Psoas muscle (tissue), 8 donors: ENCODE results near the gene C16orf82. TPM values are rescaled to one million over a fixed set of nuclear protein-coding genes. Genes with fewer than 3 reads are reported as not detected.
A peak's percentile ranks its signal among the peaks of the same experiment; 100 is the strongest.

Experiments
- ATAC-seq, 4 donors: fragments of 200-7000 bp; cut with Tn5 transposase; one replicate each; pipeline ENCODE4 v1.9.1; 2020; ENCODE audit warnings: moderate library complexity in 3 of 4, mild to moderate bottlenecking in 2 of 4
- DNase-seq, 2 donors: peaks; one replicate each; pipeline ENCODE4 v3.0.0-alpha.2; 2020
- H3K27ac ChIP-seq: fragments of 200-600 bp; one replicate; pipeline ENCODE4 v1.8.0; 2022
- H3K27me3 ChIP-seq, 3 donors: fragments of 200-600 bp in 1 of 3; one replicate each; pipeline versions ENCODE4 v1.6.1 to v1.8.0; 2013 to 2022; ENCODE audit warnings: low read length in 2 of 3, mild to moderate bottlenecking in 2 of 3, moderate library complexity in 1 of 3; ENCODE audit not compliant: insufficient read depth in 3 of 3
- H3K36me3 ChIP-seq, 2 donors: fragments of 200-600 bp in 1 of 2; one replicate each; pipeline versions ENCODE4 v1.6.1 to v1.8.0; 2013 to 2022; ENCODE audit warnings: low read depth in 1 of 2, mild to moderate bottlenecking in 1 of 2, moderate library complexity in 1 of 2; ENCODE audit not compliant: insufficient read depth in 1 of 2
- H3K4me1 ChIP-seq: fragments of 200-600 bp; one replicate; pipeline ENCODE4 v1.8.0; 2022
- H3K4me3 ChIP-seq: fragments of 200-600 bp; one replicate; pipeline ENCODE4 v1.8.0; 2022; ENCODE audit warnings: mild to moderate bottlenecking
- H3K9me3 ChIP-seq: fragments of 200-600 bp; one replicate; pipeline ENCODE4 v1.8.0; 2022
- CTCF ChIP-seq: fragments of 200-600 bp; IDR thresholded peaks from one replicate; pipeline ENCODE4 v1.8.0; 2022; ENCODE audit warnings: antibody characterized with exemption
- WGBS, 3 donors: extraction: QIAGEN DNeasy Blood & Tissue Kit; methylation state at CpG; one replicate each; pipeline versions ENCODE4 v1.1.6 to v1.1.7; 2013; 5-methylcytosine and 5-hydroxymethylcytosine counted together
- intact Hi-C, 2 donors: fragments of 100-400 bp; cut with DNase I; formaldehyde crosslinking; loops; one replicate each; pipeline versions ENCODE4 v1.11.0 to v1.14.2; 2022
- polyA plus RNA-seq, 3 donors: library from polyadenylated mRNA; stranded (reverse); fragments of 200-250 nt; gene quantifications; one replicate each; pipeline ENCODE4 v1.2.3, GENCODE V29; 2013
- total RNA-seq, 4 donors: library from RNA; stranded (reverse); fragmentation: NEBNext Ultra II Directional in 2 of 4; extraction: Animal tissue kit (Norgen Biotek cat#: 25700) in 2 of 4; gene quantifications; one replicate each; pipeline versions ENCODE4 v1.2.1 to v1.2.4, GENCODE V29; 2021 to 2023
- donor health status: healthy with polysubstance abuse.
- donor health status: DM: no; HTN: no; CAD: no; lungs with moderate emphysema.
- donor health status: Bipolar disorder and iron deficiency.
- donor health status: healthy.
- donor health status: DM: yes; HTN: yes; CAD: no.
- donor health status: DM: no; HTN: no; CAD: no.
- donor health status: DM: no; HTN: no; CAD: no.
- donor health status: DM: yes; HTN: yes; CAD: no.

Gene C16orf82
- total and polyA plus RNA-seq, 7 donors = not detected

- 84 to 87% (median 85%) methylated on average over 11 to 13 of the region's 13 CpGs for WGBS, 3 donors
- Histone ChIP-seq H3K4me1 (no peaks in the 10 kb centered on the region), H3K9me3 (no peaks in the 10 kb centered on the region), H3K27ac (no peak overlapping the region), H3K4me3 (no peak overlapping the region), H3K36me3 (no peaks in the 10 kb centered on the region), H3K27me3 (peaks cover 0 to 23% (median 4%) of the 10 kb centered on the region in 3 donors)
- DNase-seq (no peak), ATAC-seq (no peak)
- intact Hi-C loops = loop anchor here in 1 of 2 donors (10.0 kb wide), 2 partner anchors 1273 to 1873 kb away; no protein-coding TSS in a partner anchor
- no peak for TF ChIP-seq CTCF
These were observed 41.5 kb downstream of the C16orf82 start for GRCh38 chr16:27108051-27108770.

- Histone ChIP-seq H3K27me3 (peaks cover 0 to 23% (median 4%) of the 10 kb centered on the region in 3 donors), H3K27ac (peak overlapping the region; percentile 23), H3K4me3 (peak overlapping the region; percentile 36), H3K4me1 (no peaks in the 10 kb centered on the region), H3K36me3 (no peaks in the 10 kb centered on the region), H3K9me3 (no peaks in the 10 kb centered on the region)
- 63 to 68% (median 66%) methylated on average over 17 of the region's 17 CpGs for WGBS, 3 donors
- ATAC-seq (no peak), DNase-seq (no peak)
- intact Hi-C loops = loop anchor here in 1 of 2 donors (10.0 kb wide), 2 partner anchors 1274 to 1874 kb away; no protein-coding TSS in a partner anchor
- TF ChIP-seq CTCF = no peak
These were observed 42.3 kb downstream of the C16orf82 start for GRCh38 chr16:27108826-27109665.

GRCh38 chr16:27109666-27110523 is 43.2 kb downstream of the C16orf82 start:
- peak overlapping the region; percentile 30 for H3K27ac ChIP-seq
- intact Hi-C loops = loop anchor here in 1 of 2 donors (10.0 kb wide), 2 partner anchors 1275 to 1875 kb away; no protein-coding TSS in a partner anchor

More at GRCh38 chr16:27109666-27110523, 43.2 kb downstream of the C16orf82 start:
- Histone ChIP-seq H3K4me3 (peak overlapping the region; percentile 36), H3K27me3 (peaks cover 0 to 23% (median 4%) of the 10 kb centered on the region in 3 donors), H3K4me1 (no peaks in the 10 kb centered on the region), H3K9me3 (no peaks in the 10 kb centered on the region), H3K36me3 (no peaks in the 10 kb centered on the region)
- TF ChIP-seq CTCF = peak; percentile 84
- DNase-seq (peak; percentile 73 to 86), ATAC-seq (peak; percentile 43 to 79 (median 73))
- WGBS, 3 donors = 2 to 4% (median 2%) methylated on average over 44 to 61 of the region's 61 CpGs
